DMS79 treated with DMSO at 0.1 percent for 48 hours (cell line): ENCODE data around the gene CEP55.

Experiments used
- DNase-seq: peaks from one replicate; lab custom pipeline; 2025; lab: John Stamatoyannopoulos, UW

CEP55 gene

GRCh38 chr10:93566435-93567276, 70.2 kb downstream of the CEP55 start, which contains the start of gene FFAR4:
Gene FFAR4 (plus strand): TSS chr10:93566665. CDS start chr10:93566721, 56 bp downstream.
- DNase-seq: no peak

DNA sequence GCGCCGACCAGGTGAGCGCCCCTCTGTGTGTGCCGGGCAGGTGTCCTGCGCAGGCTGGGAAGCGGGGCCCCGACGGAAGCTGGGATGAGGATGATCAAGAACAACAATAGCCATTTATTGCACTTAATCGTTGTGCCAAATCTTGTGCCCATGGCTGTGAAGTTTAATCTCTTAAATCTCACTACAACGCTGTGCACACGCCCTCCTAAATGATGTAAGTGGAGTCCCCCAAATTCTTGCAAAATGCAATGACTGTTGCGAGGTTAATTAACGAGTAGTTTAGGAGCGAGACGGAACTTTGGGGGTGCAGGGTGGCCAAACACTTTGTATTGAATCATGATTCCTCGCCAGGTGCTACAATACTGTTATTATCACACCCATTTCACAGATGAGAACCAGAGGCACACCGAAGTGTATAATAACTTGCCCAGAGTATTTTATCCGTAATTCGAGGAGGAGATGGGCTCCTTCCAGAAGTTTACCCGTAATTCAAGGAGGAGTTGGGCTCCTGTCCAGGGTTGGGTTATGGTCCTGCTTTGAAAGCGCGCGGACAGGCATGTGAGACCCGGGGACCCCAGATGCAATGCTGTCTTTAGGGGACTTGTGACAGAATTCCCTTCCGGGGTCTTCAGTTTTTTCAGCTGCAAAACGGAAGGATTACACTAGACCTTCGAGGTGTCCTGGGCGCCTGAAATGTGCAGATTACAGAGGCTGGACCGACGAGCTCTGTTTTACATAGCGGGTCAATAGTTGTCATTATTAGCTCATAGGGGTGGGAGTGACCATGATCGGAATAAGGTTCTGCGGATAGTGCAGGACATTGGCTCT, 71.1 kb downstream of the CEP55 start:
- no peak for DNase-seq

DNA sequence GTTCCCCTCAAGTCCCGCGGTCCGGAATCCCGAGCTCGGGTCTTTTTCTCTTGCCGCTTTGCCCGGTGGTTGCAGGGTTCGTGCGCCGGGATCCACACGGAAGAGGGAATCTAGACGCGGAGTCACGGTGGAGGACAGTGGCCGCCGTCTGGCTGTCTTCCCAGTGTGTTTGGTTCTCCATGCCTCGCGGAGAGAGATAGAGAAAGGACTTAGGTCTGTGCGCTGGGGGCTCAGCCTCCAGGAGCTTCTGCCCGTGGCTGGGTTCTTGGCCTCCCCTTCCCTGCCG, 71.6 kb downstream of the CEP55 start:
- DNase-seq: no peak

DNA sequence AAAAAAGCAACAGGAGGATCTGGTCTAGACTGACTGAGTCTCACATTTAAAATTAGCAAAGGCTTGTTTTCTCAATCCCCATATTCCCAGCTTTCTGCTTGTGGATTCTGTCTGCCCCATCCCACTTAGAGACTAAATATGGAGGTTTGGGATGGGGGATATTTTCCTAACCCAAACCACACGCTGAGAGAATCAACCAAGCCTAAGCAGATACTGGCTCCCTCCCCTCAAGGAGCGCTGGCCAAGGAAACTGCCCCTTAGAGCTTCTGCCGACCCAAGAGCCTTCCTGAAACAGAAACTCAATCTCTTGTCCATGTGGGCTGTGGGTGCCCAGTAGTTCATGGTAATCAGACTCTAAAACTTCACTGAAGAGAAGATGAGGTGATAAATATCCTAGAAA, 74.0 kb downstream of the CEP55 start:
- no peak for DNase-seq

GRCh38 chr10:93572606-93573005, 76.2 kb downstream of the CEP55 start:
- DNase-seq: no peak

- DNase-seq: no peak
Observed at GRCh38 chr10:93573051-93573909, 76.9 kb downstream of the CEP55 start.

- no peak for DNase-seq
Observed at GRCh38 chr10:93573924-93574323, 77.5 kb downstream of the CEP55 start.

DNA sequence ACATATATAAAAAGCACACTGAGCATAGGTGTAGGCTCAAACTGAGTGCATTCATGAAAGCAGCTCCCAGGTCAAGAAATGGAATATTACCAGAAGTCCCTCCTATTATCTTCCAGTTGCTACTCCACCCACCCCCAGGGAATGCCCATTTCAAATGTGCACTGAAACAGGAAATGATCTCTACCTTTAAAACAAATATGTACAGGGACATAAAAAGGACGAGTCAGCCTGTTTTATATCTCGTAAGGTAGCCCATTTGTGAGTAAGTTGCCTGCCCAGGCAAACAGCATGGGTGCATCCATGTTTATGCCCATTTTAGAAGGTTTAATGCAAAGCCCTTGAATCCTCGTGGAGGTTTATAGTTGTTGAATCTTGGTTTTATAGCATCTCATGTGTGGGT, 80.5 kb downstream of the CEP55 start:
- no peak for DNase-seq

GRCh38 chr10:93577565-93577964, 81.2 kb downstream of the CEP55 start:
- no peak for DNase-seq
